ENCODE measurements around the gene RTN4IP1. TPM values are rescaled to one million over a fixed set of nuclear protein-coding genes. Genes with fewer than 3 reads are reported as not detected.

Gene RTN4IP1
- total and polyA plus RNA-seq, 9 of the 15 experiments (the other 6 are each of a cell fraction or from before 2014, with no cell fraction given), result 17.9 to 46.0 (median 22.2) TPM

GRCh38 chr6:106659859-106660258 lies 30.6 kb upstream of the RTN4IP1 start (continued):
- TF ChIP-seq SP1 (CRISPR knock-in tag; IDR thresholded peaks at IDR 0.05) (no peak), ZNF347 (CRISPR knock-in tag; IDR thresholded peaks at IDR 0.05; ENCODE audit: low read depth) (no peak), AFF1 (IDR thresholded peaks at IDR 0.05; ENCODE audit: low read depth in 1 of 2, partially characterized antibody in 2 of 2) (no peak)
- TF ChIP-seq, protein P1, sequence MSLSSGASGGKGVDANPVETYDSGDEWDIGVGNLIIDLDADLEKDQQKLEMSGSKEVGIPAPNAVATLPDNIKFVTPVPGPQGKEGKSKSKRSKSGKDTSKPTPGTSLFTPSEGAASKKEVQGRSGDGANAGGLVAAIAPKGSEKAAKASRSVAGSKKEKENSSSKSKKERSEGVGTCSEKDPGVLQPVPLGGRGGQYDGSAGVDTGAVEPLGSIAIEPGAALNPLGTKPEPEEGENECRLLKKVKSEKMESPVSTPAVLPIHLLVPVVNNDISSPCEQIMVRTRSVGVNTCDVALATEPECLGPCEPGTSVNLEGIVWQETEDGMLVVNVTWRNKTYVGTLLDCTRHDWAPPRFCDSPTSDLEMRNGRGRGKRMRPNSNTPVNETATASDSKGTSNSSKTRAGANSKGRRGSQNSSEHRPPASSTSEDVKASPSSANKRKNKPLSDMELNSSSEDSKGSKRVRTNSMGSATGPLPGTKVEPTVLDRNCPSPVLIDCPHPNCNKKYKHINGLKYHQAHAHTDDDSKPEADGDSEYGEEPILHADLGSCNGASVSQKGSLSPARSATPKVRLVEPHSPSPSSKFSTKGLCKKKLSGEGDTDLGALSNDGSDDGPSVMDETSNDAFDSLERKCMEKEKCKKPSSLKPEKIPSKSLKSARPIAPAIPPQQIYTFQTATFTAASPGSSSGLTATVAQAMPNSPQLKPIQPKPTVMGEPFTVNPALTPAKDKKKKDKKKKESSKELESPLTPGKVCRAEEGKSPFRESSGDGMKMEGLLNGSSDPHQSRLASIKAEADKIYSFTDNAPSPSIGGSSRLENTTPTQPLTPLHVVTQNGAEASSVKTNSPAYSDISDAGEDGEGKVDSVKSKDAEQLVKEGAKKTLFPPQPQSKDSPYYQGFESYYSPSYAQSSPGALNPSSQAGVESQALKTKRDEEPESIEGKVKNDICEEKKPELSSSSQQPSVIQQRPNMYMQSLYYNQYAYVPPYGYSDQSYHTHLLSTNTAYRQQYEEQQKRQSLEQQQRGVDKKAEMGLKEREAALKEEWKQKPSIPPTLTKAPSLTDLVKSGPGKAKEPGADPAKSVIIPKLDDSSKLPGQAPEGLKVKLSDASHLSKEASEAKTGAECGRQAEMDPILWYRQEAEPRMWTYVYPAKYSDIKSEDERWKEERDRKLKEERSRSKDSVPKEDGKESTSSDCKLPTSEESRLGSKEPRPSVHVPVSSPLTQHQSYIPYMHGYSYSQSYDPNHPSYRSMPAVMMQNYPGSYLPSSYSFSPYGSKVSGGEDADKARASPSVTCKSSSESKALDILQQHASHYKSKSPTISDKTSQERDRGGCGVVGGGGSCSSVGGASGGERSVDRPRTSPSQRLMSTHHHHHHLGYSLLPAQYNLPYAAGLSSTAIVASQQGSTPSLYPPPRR (CRISPR knock-in tag; IDR thresholded peaks at IDR 0.05; ENCODE audit: borderline replicate concordance), result no peak

Data from K562 (cell line).